Measurements from ENCODE around the gene HLCS. TPM values are rescaled to one million over a fixed set of nuclear protein-coding genes. Genes with fewer than 3 reads are reported as not detected.

HLCS gene
- total and polyA plus RNA-seq, 2 of the 8 experiments (the other 6 are each of a cell fraction or from before 2014, with no cell fraction given) = 4.7 to 12.2 TPM

DNA sequence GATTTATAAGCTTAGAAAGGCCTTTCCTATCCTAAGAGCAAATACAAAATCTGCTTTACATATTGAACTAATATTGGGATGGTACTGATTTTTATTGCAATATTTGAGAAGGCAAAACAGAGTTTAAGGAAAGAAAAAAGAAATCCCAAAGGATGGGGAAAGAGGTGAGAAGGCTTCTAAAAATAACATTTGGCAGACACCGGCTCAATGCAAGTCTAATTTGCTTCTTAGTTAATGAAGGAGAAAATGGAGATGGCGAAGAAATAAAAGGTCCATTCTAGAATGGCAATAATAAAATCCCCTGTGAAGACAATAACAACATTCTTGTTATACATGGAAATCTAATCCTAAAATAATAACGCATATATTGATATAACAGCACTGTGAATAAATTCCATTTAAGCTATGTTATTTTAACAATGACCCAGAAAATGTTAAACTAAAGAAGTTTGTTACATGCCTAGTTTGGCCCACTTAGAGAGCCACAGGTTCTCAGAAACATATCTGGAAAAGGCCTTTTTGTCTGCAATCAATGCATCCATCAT, 117.7 kb downstream of the HLCS start:
- Histone ChIP-seq H4K8ac (ENCODE audit: extremely low read depth, insufficient read depth, low read length) (no peak overlapping the region), H2BK15ac (ENCODE audit: low read length) (no peak overlapping the region), H2BK20ac (ENCODE audit: low read length) (no peak overlapping the region), H3K79me1 (ENCODE audit: low read depth, low read length) (no peaks in the 10 kb centered on the region), H3K27ac (ENCODE audit: low read depth, low read length) (no peak overlapping the region), H2AFZ (ENCODE audit: low read length) (no peak overlapping the region), H3K9ac (replicated peaks in 1 of 4; ENCODE audit: extremely low read depth in 1 of 4, low read depth in 3 of 4, low read length in 3 of 4) (no peak overlapping the region), H3K79me2 (ENCODE audit: control insufficient read depth in 1 of 2, insufficient read depth in 2 of 2, low read length in 2 of 2) (no peaks in the 10 kb centered on the region), H3K23ac (ENCODE audit: insufficient read length) (no peak overlapping the region), H3K9me3 (ENCODE audit: insufficient read depth in 2 of 2, low read depth in 1 of 2, low read length in 1 of 2) (no peaks in the 10 kb centered on the region), H3K36me3 (ENCODE audit: control insufficient read depth in 2 of 4, insufficient read depth in 4 of 4, low read length in 3 of 4) (no peaks in the 10 kb centered on the region), H4K5ac (ENCODE audit: insufficient read length, low read depth, low read length) (no peak overlapping the region), H4K91ac (replicated peaks; ENCODE audit: insufficient read length, low read length) (no peak overlapping the region), H3K56ac (replicated peaks; ENCODE audit: insufficient read length, low read depth, low read length) (no peak overlapping the region), H3K4me1 (replicated peaks in 1 of 4; ENCODE audit: control insufficient read depth in 3 of 4, insufficient read depth in 4 of 4, low read length in 3 of 4) (peaks cover 0 to 2% (median 0%) of the 10 kb centered on the region in 4 experiments; a peak in 2 of 7 replicates), H2BK5ac (ENCODE audit: low read depth, low read length) (no peak overlapping the region), H2BK120ac (replicated peaks; ENCODE audit: low read depth, low read length) (no peak overlapping the region), H3K4me2 (ENCODE audit: insufficient read depth in 1 of 2, low read depth in 2 of 2, low read length in 2 of 2) (no peak overlapping the region), H2BK12ac (ENCODE audit: low read depth, low read length) (no peak overlapping the region), H3K4me3 (ENCODE audit: extremely low read depth in 1 of 4, insufficient read depth in 2 of 4, low read depth in 3 of 4, low read length in 4 of 4) (no peak overlapping the region), H3K18ac (ENCODE audit: extremely low read depth, low read length) (no peak overlapping the region), H3K14ac (ENCODE audit: insufficient read length) (no peak overlapping the region), H3K23me2 (ENCODE audit: low read depth, low read length) (no peaks in the 10 kb centered on the region), H4K20me1 (replicated peaks in 1 of 2; ENCODE audit: control insufficient read depth in 1 of 2, insufficient read depth in 2 of 2, low read length in 2 of 2) (no peaks in the 10 kb centered on the region), H3K27me3 (replicated peaks in 1 of 4; ENCODE audit: control insufficient read depth in 3 of 4, extremely low read depth in 1 of 4, insufficient read depth in 3 of 4, low read length in 3 of 4) (no peaks in the 10 kb centered on the region), H2AK5ac (ENCODE audit: low read depth, low read length) (no peak overlapping the region), H3K4ac (replicated peaks; ENCODE audit: insufficient read length, low read depth, low read length) (no peak overlapping the region)
- ChIA-PET CTCF (ENCODE audit: partially characterized antibody) (interaction anchor here (0.6 to 1.1 kb wide), 4 partner anchors 9 to 253 kb away, joined by 3 to 4 read pairs (median 3); no protein-coding TSS in a partner anchor), POLR2A (ENCODE audit: partially characterized antibody) (no interaction called here)
- TF ChIP-seq KDM5A (IDR thresholded peaks at IDR 0.05; ENCODE audit: low read length) (no peak), CHD2 (IDR thresholded peaks at IDR 0.05; ENCODE audit: low read length) (no peak), EGR1 (IDR thresholded peaks at IDR 0.05; ENCODE audit: borderline replicate concordance, low read depth, low read length) (no peak), JUN (IDR thresholded peaks at IDR 0.05; ENCODE audit: low read depth, low read length) (no peak), GTF2F1 (IDR thresholded peaks at IDR 0.05; ENCODE audit: borderline replicate concordance, low read depth, low read length) (no peak)
- FAIRE-seq (no peak), DNase-seq (ENCODE audit: low read depth in 1 of 2, low spot score in 2 of 2) (no peak)
- WGBS, 2 experiments (ENCODE audit: extremely low coverage in 1 of 2, insufficient coverage in 1 of 2, insufficient read length in 1 of 2, insufficient replicate concordance in 2 of 2, low coverage in 1 of 2, low lambda C conversion rate in 2 of 2, missing lambda C conversion rate in 1 of 2) = 89% methylated on average over 3 of the region's 3 CpGs; no CpG with 5 or more reads in 1 of the 2 experiments

Measured in H1 (cell line).